ENCODE measurements around the gene ATP5MG.

DNA sequence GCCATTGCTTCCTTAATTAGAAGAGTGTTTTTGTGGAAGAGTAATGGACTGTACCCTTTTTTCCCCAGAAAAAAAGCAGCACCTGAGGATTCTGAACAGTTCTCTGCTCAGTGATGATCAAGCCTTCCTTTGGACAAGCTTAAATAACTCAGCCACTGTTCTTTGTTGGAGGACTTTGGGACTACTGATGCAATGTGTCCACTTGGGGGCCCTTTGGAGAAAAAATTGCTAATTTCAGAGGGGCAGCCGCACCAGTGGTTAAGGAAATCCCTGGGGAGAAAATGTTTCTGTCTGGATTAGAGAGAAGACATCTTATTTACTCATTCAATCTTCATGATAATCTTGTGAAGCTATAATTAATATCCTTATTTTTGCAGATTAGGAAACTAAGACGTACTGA is 29.6 kb downstream of the ATP5MG start:
- TF ChIP-seq, protein P1, sequence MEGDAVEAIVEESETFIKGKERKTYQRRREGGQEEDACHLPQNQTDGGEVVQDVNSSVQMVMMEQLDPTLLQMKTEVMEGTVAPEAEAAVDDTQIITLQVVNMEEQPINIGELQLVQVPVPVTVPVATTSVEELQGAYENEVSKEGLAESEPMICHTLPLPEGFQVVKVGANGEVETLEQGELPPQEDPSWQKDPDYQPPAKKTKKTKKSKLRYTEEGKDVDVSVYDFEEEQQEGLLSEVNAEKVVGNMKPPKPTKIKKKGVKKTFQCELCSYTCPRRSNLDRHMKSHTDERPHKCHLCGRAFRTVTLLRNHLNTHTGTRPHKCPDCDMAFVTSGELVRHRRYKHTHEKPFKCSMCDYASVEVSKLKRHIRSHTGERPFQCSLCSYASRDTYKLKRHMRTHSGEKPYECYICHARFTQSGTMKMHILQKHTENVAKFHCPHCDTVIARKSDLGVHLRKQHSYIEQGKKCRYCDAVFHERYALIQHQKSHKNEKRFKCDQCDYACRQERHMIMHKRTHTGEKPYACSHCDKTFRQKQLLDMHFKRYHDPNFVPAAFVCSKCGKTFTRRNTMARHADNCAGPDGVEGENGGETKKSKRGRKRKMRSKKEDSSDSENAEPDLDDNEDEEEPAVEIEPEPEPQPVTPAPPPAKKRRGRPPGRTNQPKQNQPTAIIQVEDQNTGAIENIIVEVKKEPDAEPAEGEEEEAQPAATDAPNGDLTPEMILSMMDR (IDR thresholded peaks at IDR 0.05), result no peak
- TF ChIP-seq POLR2A (IDR thresholded peaks at IDR 0.05), result no peak
